ENCODE data around the gene STK32B. TPM values are rescaled to one million over a fixed set of nuclear protein-coding genes. Genes with fewer than 3 reads are reported as not detected.

STK32B gene
- total RNA-seq, 1 donor, result 5.3 TPM

DNA sequence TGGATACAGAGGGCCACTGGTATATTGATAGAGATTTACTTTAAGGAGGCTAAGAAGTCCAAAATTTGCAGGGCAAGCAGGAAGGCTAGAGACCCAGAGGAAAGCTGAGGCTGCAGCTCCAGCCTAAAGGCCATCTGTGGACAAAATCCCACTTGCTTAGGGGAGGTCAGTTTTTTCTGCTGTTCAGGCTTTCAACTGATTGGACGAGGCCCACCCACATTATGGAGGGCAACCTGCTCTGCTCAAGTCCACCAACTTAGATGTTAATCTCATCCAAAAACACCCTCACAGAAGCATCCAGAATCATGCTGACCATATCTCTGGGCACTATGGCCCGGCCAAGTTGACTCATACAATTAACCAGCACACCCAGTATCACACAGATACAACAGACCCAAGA, 480.8 kb downstream of the STK32B start:
- TF ChIP-seq, protein P1, sequence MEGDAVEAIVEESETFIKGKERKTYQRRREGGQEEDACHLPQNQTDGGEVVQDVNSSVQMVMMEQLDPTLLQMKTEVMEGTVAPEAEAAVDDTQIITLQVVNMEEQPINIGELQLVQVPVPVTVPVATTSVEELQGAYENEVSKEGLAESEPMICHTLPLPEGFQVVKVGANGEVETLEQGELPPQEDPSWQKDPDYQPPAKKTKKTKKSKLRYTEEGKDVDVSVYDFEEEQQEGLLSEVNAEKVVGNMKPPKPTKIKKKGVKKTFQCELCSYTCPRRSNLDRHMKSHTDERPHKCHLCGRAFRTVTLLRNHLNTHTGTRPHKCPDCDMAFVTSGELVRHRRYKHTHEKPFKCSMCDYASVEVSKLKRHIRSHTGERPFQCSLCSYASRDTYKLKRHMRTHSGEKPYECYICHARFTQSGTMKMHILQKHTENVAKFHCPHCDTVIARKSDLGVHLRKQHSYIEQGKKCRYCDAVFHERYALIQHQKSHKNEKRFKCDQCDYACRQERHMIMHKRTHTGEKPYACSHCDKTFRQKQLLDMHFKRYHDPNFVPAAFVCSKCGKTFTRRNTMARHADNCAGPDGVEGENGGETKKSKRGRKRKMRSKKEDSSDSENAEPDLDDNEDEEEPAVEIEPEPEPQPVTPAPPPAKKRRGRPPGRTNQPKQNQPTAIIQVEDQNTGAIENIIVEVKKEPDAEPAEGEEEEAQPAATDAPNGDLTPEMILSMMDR (IDR thresholded peaks at IDR 0.05; ENCODE audit: insufficient read depth, low read length), result no peak
- no peak for DNase-seq (ENCODE audit: low read depth)
- H3K4me3 ChIP-seq (ENCODE audit: low read depth, low read length), result no peak overlapping the region

DNA sequence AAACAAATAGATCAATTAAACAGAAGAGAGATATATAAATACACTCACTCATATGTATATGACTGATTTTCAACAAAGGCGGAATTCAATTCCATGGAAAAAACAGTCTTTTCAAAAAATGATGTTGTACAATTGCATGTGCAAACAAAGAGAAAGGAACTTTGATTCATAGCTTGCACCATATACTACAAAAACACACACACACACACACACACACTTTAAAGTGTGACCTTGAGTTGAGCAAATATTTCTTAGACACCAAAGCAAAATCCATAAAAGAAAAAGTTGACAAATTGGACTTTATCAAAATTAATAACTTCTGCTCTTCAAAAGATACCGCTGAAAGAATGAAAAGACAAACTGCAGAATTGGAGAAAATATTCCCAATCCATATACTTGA, 488.3 kb downstream of the STK32B start:
- no peak overlapping the region for H3K4me3 ChIP-seq (ENCODE audit: low read depth, low read length)
- TF ChIP-seq, protein P1 (IDR thresholded peaks at IDR 0.05; ENCODE audit: insufficient read depth, low read length), result no peak
- no peak for DNase-seq (ENCODE audit: low read depth)

DNA sequence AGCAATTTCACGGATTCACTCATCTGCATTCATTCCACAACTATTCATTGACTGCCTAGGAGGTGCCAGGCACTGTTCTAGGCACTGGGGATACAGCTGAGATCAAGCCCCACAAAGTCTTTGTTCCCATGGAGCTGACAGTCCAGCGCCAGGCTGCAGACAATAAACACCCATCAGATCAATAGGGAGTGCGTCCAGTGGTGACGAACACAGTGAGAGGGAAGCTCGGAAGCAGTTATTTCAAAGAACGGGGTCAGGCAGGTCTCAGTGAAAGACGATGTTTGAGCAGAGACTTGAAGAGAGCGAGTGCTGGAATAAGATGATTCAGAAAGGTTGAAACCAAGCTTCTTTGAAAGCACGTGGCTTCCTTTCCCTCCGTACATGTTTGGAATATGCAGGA, 489.9 kb downstream of the STK32B start:
- TF ChIP-seq, protein P1 (IDR thresholded peaks at IDR 0.05; ENCODE audit: insufficient read depth, low read length), result no peak
- H3K4me3 ChIP-seq (ENCODE audit: low read depth, low read length), result no peak overlapping the region
- DNase-seq (ENCODE audit: low read depth), result no peak

DNA sequence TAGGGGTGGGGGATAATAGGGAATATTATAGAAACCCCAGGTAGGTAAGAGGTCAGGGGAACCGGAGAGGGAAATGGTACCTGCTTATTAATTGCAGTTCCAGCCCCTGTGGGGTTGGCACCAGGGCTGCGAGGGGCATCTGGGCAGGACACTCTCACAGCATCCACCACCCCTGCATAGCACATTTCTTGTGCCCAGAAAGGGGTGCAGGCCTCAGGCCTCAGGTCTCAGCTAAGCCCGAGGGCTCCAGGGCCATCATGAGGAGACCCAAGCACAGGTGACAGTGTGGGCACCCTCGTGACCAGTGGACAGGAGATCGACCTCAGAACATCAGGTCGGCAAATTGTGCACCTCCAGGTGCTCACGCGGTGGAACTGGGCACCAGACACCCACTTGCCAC, 492.4 kb downstream of the STK32B start:
- no peak overlapping the region for H3K4me3 ChIP-seq (ENCODE audit: low read depth, low read length)
- no peak for DNase-seq (ENCODE audit: low read depth)
- TF ChIP-seq, protein P1 (IDR thresholded peaks at IDR 0.05; ENCODE audit: insufficient read depth, low read length), result no peak

DNA sequence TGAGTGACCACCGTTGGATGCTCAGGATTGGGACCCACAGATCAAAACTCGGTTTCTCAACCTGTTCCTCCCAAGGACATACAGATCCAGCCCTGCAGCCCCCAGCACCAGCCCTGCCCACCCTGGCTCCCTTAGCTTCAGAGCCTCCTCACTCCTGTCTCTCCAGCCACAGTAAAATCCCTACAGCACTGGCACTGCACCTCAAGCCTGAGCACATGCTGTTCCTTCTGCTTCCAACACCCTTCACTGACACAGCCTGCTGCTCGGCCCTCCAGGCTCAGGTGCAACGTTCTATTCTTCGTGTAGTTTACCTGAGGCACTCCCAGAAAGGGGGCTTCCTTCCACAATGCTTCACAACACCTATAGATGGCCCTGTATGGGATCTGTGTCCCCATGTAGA, 493.5 kb downstream of the STK32B start:
- no peak for DNase-seq (ENCODE audit: low read depth)
- TF ChIP-seq, protein P1 (IDR thresholded peaks at IDR 0.05; ENCODE audit: insufficient read depth, low read length), result no peak
- no peak overlapping the region for H3K4me3 ChIP-seq (ENCODE audit: low read depth, low read length)

DNA sequence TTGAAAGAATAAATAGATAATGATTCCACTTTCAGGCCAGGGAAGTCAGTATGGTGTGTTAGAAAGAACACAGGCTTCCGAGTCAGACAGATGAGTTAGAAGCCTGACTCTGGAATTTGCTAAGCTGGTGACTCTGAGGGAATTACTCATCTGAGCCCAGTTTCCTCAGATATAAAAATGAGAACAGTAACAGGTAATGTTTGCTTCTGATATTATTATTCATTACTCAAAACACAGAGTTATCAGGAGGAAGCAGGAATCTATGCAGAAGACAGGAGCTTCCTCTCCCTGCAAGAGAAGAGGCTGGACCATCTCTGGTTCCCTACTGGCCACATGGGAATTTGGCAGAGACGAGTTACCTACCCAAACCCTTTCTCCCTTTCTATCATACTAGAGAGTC, 494.0 kb downstream of the STK32B start:
- TF ChIP-seq, protein P1 (IDR thresholded peaks at IDR 0.05; ENCODE audit: insufficient read depth, low read length), result no peak
- H3K4me3 ChIP-seq (ENCODE audit: low read depth, low read length), result no peak overlapping the region
- no peak for DNase-seq (ENCODE audit: low read depth)

DNA sequence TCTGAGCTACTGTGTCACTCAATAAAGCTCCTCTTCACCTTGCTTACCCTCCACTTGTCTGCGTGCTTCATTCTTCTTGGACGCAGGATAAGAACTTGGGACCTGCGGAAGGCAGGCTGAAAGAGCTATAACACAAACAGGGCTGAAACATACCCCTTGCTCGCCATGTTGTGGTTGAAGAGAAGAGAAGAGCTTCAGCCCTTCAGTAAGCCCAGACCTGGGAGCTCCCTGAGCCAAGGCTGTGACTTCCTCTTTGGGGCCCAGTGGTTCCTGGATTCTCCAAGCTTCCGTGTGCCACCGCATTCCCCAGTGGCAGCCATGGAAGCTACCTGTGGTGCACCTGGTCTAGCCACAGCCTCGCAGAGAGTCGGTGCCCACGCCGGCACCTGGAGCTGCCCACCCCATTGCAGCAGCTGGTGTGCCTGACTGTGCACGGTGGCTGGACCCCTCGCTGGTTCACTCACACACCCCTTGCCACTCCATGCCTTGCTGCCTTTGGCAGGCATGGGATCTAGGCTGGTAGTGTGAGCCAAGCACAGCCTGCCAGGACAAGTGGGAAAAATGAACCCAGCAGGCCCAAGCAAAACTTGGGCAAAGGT, 496.5 kb downstream of the STK32B start:
- TF ChIP-seq, protein P1 (IDR thresholded peaks at IDR 0.05; ENCODE audit: insufficient read depth, low read length), result no peak
- no peak for DNase-seq (ENCODE audit: low read depth)
- H3K4me3 ChIP-seq (ENCODE audit: low read depth, low read length), result no peak overlapping the region

Measured in fibroblast of the aortic adventitia (primary cell).